ENCODE measurements around the gene MRPL19. TPM values are rescaled to one million over a fixed set of nuclear protein-coding genes. Genes with fewer than 3 reads are reported as not detected.

MRPL19 gene
- total RNA-seq (2014; rRNA removed; shearing (Covaris generic)): 74.5 and 85.9 TPM in 2 replicates

- Histone ChIP-seq H3K4me3 (peak within 1 kb of the TSS; percentile 98), H3K4me1 (no peaks in the 10 kb centered on the region), H3K27me3 (no peaks in the 10 kb centered on the region), H3K36me3 (peaks cover 19% of the 10 kb centered on the region), H3K27ac (peak within 1 kb of the TSS; percentile 83), H3K9me3 (replicated peaks) (no peaks in the 10 kb centered on the region)
- DNase-seq: peak; percentile 91 to 94
Observed at GRCh38 chr2:75646583-75647425, at the start of gene MRPL19. Gene MRPL19, plus strand, starts transcription at chr2:75646783. Its CDS starts 25 bp downstream, at chr2:75646808.

- Histone ChIP-seq H3K4me1 (no peaks in the 10 kb centered on the region), H3K27ac (no peak overlapping the region)
- DNase-seq: no peak
Observed at GRCh38 chr2:75596784-75597183, 49.8 kb upstream of the MRPL19 start.

GRCh38 chr2:75597949-75598348 is 48.6 kb upstream of the MRPL19 start:
- no peak overlapping the region for H3K4me3 ChIP-seq
- no peaks in the 10 kb centered on the region for H3K9me3 ChIP-seq (replicated peaks)
- H3K27ac ChIP-seq: no peak overlapping the region
- no peaks in the 10 kb centered on the region for H3K27me3 ChIP-seq
- DNase-seq: no peak
- H3K36me3 ChIP-seq: no peaks in the 10 kb centered on the region
- H3K4me1 ChIP-seq: no peaks in the 10 kb centered on the region

More at GRCh38 chr2:75596784-75597183, 49.8 kb upstream of the MRPL19 start:
- Histone ChIP-seq H3K4me3 (no peak overlapping the region), H3K27me3 (no peaks in the 10 kb centered on the region), H3K36me3 (no peaks in the 10 kb centered on the region), H3K9me3 (replicated peaks) (no peaks in the 10 kb centered on the region)

- H3K36me3 ChIP-seq: no peaks in the 10 kb centered on the region
- no peak overlapping the region for H3K27ac ChIP-seq
- no peaks in the 10 kb centered on the region for H3K27me3 ChIP-seq
- no peak overlapping the region for H3K4me3 ChIP-seq
- no peaks in the 10 kb centered on the region for H3K9me3 ChIP-seq (replicated peaks)
- no peak for DNase-seq
- H3K4me1 ChIP-seq: no peaks in the 10 kb centered on the region
Observed at GRCh38 chr2:75598589-75599155, 47.9 kb upstream of the MRPL19 start.

- DNase-seq: no peak
- Histone ChIP-seq H3K4me3 (no peak overlapping the region), H3K36me3 (no peaks in the 10 kb centered on the region), H3K27me3 (no peaks in the 10 kb centered on the region), H3K4me1 (no peaks in the 10 kb centered on the region), H3K9me3 (replicated peaks) (no peaks in the 10 kb centered on the region), H3K27ac (no peak overlapping the region)
Observed at GRCh38 chr2:75600461-75601011, 46.0 kb upstream of the MRPL19 start.

- H3K9me3 ChIP-seq (replicated peaks): no peaks in the 10 kb centered on the region
- H3K4me1 ChIP-seq: no peaks in the 10 kb centered on the region
- H3K36me3 ChIP-seq: no peaks in the 10 kb centered on the region
- peaks cover 1% of the 10 kb centered on the region; the same call in 1 of the 2 replicates for H3K27me3 ChIP-seq
- no peak overlapping the region for H3K27ac ChIP-seq
- no peak overlapping the region for H3K4me3 ChIP-seq
- DNase-seq: no peak
Observed at GRCh38 chr2:75602724-75603342, 43.8 kb upstream of the MRPL19 start.

- H3K27ac ChIP-seq: no peak overlapping the region
- no peaks in the 10 kb centered on the region for H3K36me3 ChIP-seq
- DNase-seq: no peak
Observed at GRCh38 chr2:75603477-75603876, 43.1 kb upstream of the MRPL19 start.

GRCh38 chr2:75604484-75604883 is 42.1 kb upstream of the MRPL19 start:
- peaks cover 4% of the 10 kb centered on the region; the same call in 1 of the 2 replicates for H3K4me1 ChIP-seq
- no peak for DNase-seq
- peaks cover 3% of the 10 kb centered on the region; the same call in 1 of the 2 replicates for H3K27me3 ChIP-seq
- H3K9me3 ChIP-seq (replicated peaks): no peaks in the 10 kb centered on the region
- no peaks in the 10 kb centered on the region for H3K36me3 ChIP-seq
- no peak overlapping the region for H3K4me3 ChIP-seq
- H3K27ac ChIP-seq: no peak overlapping the region

More at GRCh38 chr2:75603477-75603876, 43.1 kb upstream of the MRPL19 start:
- H3K4me1 ChIP-seq: peaks cover 2% of the 10 kb centered on the region; the same call in 1 of the 2 replicates
- H3K4me3 ChIP-seq: no peak overlapping the region
- peaks cover 3% of the 10 kb centered on the region; the same call in 1 of the 2 replicates for H3K27me3 ChIP-seq
- no peaks in the 10 kb centered on the region for H3K9me3 ChIP-seq (replicated peaks)

- no peaks in the 10 kb centered on the region for H3K9me3 ChIP-seq (replicated peaks)
- no peak overlapping the region for H3K4me3 ChIP-seq
- H3K36me3 ChIP-seq: no peaks in the 10 kb centered on the region
- no peak for DNase-seq
- H3K27me3 ChIP-seq: peaks cover 3% of the 10 kb centered on the region; the same call in 1 of the 2 replicates
- no peak overlapping the region for H3K27ac ChIP-seq
- peaks cover 4% of the 10 kb centered on the region; the same call in 1 of the 2 replicates for H3K4me1 ChIP-seq
Observed at GRCh38 chr2:75605770-75606529, 40.6 kb upstream of the MRPL19 start.

- peaks cover 3% of the 10 kb centered on the region; the same call in 1 of the 2 replicates for H3K27me3 ChIP-seq
- H3K4me3 ChIP-seq: no peak overlapping the region
- no peaks in the 10 kb centered on the region for H3K9me3 ChIP-seq (replicated peaks)
- no peak overlapping the region for H3K27ac ChIP-seq
- no peaks in the 10 kb centered on the region for H3K36me3 ChIP-seq
- peaks cover 4% of the 10 kb centered on the region; the same call in 1 of the 2 replicates for H3K4me1 ChIP-seq
- DNase-seq: no peak
Observed at GRCh38 chr2:75606761-75607399, 39.7 kb upstream of the MRPL19 start.

GRCh38 chr2:75607400-75607798 is 39.2 kb upstream of the MRPL19 start:
- Histone ChIP-seq H3K4me1 (peaks cover 4% of the 10 kb centered on the region; the same call in 1 of the 2 replicates), H3K9me3 (replicated peaks) (no peaks in the 10 kb centered on the region), H3K4me3 (no peak overlapping the region), H3K36me3 (no peaks in the 10 kb centered on the region), H3K27ac (no peak overlapping the region), H3K27me3 (peaks cover 3% of the 10 kb centered on the region; the same call in 1 of the 2 replicates)
- DNase-seq: no peak

GRCh38 chr2:75607988-75608683 is 38.4 kb upstream of the MRPL19 start:
- Histone ChIP-seq H3K4me3 (peak overlapping the region; percentile 46), H3K4me1 (peaks cover 4% of the 10 kb centered on the region; the same call in 1 of the 2 replicates), H3K9me3 (replicated peaks) (no peaks in the 10 kb centered on the region), H3K27ac (no peak overlapping the region), H3K27me3 (peaks cover 3% of the 10 kb centered on the region; the same call in 1 of the 2 replicates), H3K36me3 (no peaks in the 10 kb centered on the region)
- peak in 1 of 2 experiments; percentile 41 for DNase-seq

Measured in SJCRH30 (cell line).